Hippocampal formation (tissue), 2 donors: ENCODE results near the gene CTNNA3.
A peak's percentile ranks its signal among the peaks of the same experiment; 100 is the strongest.
"Not testable (repeated sequence)": the region's sequence is repeated elsewhere in the genome, so short reads cannot be mapped to it uniquely, and the experiment has no call there.

Source experiments
- DNase-seq, 2 donors: peaks; one replicate each; lab custom pipeline; 2025; lab: John Stamatoyannopoulos, UW

Gene CTNNA3

DNA sequence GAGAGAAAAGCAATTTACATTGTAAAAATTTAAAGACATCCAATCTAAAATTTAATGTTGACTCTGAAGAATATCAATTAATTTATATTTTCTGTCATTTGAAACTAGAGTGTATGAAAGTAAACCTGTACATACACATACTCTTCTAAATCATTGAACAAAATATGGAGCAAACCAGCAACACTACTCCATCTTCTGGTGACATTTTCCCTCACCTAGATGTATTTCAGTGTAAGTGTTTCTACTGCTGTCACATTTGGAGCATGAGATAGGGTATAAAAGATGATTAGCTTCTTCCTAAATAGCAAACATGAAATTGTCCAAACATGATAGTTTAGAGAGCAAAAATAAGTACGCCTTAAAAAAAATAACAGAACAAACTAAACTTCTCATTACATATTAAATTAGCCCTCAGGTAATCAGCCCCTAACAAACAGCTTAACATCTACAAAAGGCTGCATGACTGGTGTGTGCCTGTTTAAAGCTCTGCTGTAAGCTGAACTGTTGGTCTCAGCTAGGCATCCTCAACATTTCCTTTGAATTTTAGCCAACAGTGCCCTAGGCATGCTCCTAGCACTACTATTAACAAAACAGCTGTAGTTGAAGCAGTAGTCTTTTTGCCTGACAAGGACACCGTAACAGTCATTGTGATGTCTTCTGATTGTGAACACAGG is 189.8 kb downstream of the CTNNA3 start:
- DNase-seq = no peak

GRCh38 chr10:67492317-67493019 is 203.5 kb downstream of the CTNNA3 start:
- DNase-seq = no peak

GRCh38 chr10:67487906-67488619 is 207.9 kb downstream of the CTNNA3 start:
- no peak for DNase-seq

- no peak for DNase-seq
Measured at GRCh38 chr10:67487199-67487598, 208.8 kb downstream of the CTNNA3 start.

DNA sequence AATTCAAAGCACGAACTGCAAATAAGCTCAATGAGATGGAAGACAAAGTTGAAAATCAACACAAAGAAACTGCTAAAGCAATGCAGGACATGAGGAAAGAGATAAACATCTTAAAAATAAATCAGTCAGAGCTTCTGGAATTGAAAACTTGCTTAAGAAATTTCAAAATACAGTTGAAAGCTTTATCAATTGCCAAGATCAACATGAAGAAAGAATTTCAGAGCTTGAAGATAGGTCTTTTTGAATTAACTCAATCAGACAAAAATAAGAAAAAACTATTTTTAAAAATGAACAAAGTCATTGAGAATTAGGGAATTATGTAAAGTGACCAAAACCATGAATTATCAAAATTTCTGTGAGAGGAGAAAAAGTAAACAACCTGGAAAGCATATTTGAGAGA is 218.1 kb downstream of the CTNNA3 start:
- no peak for DNase-seq

GRCh38 chr10:67476201-67476600 is 219.8 kb downstream of the CTNNA3 start:
- DNase-seq = no peak

DNA sequence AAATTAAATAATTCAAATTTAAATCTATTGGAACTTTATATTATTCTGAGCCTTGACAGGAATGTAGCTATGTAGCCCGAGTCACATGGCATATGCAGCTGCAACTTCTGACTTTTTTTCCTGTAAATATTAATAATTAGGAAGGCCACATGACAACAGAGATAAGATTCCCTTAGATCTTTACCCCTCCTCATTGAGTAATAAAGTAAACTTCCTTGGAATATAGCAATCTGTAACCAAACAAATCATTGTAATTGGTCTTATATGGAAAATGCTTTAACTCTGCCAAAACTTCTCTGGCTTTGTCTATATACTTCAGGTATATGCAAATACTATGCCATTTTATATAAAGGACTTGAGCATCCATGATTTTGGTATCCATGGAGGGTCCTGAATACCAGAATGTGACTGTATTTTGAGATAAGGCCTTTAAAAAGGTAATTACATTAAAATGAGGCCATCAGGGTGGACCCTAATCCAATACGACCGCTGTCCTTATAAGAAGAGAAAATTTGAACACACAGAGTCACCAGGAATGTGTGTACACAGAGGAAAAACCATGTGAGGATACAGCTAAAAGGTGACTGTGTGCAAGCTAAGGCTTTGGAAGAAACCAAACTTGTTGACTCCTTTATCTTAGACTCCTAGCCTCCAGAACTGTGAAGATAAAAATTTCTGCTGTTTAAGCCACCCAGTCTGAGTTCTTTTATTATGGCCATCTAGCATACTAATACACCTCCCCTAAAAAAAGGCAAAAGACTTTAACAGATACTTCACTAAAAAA is 222.0 kb downstream of the CTNNA3 start:
- no peak for DNase-seq

DNA sequence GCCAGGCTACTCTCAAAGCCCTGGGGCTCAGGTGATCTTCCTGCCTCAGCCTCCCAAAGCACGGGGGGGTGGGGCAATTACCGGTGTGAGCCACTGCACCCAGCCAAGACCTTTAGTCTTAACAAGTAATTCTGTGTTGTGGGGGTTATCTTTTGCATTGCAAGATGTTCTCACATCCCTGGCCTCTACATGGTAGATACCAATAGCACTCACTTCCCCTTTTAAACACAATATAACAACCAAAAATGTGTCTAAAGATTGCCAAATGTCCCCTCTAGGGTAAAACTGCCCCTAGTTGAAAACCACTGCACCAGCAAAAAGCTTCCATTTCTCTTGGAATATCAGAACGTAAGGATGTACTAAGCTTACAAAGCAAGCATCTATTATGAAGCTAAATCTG is 225.0 kb downstream of the CTNNA3 start:
- DNase-seq = no peak

DNA sequence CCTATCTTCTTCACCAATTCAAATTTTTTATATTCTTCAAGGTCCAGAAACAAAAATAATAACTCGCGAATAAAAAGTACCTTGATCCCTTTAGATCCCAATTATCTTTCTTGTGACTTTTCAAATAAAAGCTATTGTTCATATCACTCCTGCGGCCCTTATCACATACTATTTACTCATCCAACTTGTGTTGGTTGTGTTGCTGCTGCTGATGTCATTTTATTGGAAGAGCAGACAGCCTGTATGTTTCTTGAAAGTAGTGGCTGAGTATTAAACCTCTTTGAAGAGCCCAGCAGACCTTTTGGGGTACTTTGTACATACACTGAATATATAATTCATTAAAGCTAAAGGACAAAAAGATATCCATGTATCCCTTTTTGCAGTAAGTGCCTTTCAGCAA is 231.7 kb downstream of the CTNNA3 start:
- DNase-seq = no peak

GRCh38 chr10:67452892-67453291 is 243.1 kb downstream of the CTNNA3 start:
- DNase-seq = no peak

GRCh38 chr10:67438605-67439304 is 257.2 kb downstream of the CTNNA3 start:
- peak in 1 of 2 donors; percentile 3 for DNase-seq

DNA sequence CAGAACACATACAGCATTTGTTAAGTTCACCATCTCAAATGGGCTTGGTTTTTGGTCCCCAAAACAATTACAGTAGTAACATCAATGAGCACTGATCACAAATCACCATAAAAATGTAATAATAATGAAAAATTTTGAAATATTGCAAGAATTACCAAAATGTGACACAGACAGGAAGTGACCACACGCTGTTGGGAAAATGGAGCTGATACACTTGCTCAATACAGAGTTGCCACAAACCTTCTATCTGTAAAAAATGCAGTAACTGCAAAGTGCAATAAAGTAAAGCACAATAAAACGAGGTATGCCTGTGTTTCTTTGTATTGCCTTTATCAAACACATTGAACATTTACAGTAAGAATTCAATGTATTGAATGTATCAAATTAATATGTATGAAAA is 262.7 kb downstream of the CTNNA3 start:
- DNase-seq = no peak

DNA sequence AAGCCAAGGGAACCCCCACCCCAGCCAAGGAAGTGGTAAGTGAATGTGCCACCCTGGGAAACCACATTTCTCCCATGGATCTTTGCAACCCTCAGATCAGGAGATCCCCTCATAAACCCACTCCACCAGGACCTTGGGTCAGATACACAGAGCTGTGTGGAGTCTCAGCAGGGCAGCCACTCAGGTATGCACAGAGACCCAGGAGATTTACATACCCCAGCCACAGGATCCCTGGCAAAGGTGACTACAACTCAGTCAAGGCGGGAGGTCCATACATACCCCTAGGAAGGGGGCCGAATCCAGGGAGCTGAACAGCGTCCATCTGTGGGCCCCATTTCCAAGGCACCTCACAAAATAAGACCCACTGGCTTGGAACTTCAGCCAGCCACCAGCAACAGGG is 293.4 kb downstream of the CTNNA3 start:
- no peak for DNase-seq

GRCh38 chr10:67401711-67402110 is 294.3 kb downstream of the CTNNA3 start:
- DNase-seq = no peak

DNA sequence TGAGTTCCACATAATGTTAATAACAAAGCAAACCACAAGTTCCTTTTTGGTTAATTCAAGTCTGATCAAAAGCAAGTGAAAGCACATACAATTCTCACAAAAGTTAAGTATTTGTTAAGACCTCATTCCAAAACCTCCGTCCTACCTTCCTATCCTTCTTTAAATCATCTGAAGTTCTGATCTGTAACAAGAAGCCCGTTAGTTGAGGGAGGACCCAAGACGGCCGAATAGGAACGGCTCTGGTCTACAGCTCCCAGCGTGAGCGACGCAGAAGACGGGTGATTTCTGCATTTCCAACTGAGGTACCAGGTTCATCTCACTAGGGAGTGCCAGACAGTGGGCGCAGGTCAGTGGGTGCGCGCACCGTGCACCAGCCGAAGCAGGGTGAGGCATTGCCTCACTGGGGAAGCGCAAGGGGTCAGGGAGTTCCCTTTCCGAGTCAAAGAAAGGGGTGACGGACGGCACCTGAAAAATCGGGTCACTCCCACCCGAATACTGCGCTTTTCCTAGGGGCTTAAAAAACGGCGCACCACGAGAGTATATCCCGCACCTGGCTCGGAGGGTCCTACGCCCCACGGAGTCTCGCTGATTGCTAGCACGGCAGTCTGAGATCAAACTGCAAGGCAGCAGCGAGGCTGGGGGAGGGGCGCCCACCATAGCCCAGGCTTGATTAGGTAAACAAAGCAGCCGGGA is 309.0 kb downstream of the CTNNA3 start:
- not testable (repeated sequence) for DNase-seq

GRCh38 chr10:67386260-67386659 is 309.7 kb downstream of the CTNNA3 start:
- DNase-seq = no peak

DNA sequence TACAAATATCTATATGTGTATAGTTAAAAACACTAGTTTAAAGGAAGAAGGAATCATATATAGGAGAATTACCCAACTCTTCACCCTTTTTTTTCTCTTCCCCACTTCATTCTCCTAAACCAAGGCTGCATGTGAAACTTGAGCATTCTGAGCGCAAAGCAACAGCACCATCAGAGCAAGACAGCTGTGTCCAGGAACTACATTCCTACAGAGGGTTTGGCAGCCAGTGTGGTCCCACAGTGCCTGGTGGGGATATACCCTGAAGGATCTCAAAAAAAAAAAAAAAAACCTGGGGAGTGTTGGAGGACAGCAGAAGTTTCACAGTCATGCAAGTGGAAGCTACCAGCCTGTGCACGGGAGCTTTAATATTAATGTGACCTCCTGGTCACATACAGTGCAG is 310.4 kb downstream of the CTNNA3 start:
- no peak for DNase-seq

DNA sequence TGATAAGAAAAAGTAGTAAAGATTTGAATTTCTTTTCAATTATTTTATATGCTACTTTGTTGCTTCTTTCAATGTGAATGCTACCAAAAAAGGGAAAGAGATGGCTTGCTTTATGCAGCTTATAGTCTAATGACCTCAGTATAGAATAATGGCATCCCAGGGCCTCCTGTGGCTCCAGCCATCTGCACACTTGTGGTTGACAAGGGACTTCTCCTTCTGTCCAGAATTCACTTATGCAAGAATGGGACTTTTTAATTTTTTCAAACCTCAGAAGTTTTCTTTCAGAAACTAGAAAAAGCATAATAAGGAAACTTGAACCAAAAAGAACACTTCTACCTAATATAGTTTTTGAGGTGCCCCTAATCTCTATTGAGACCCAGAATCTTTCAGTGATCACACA is 310.9 kb downstream of the CTNNA3 start:
- DNase-seq = no peak

DNA sequence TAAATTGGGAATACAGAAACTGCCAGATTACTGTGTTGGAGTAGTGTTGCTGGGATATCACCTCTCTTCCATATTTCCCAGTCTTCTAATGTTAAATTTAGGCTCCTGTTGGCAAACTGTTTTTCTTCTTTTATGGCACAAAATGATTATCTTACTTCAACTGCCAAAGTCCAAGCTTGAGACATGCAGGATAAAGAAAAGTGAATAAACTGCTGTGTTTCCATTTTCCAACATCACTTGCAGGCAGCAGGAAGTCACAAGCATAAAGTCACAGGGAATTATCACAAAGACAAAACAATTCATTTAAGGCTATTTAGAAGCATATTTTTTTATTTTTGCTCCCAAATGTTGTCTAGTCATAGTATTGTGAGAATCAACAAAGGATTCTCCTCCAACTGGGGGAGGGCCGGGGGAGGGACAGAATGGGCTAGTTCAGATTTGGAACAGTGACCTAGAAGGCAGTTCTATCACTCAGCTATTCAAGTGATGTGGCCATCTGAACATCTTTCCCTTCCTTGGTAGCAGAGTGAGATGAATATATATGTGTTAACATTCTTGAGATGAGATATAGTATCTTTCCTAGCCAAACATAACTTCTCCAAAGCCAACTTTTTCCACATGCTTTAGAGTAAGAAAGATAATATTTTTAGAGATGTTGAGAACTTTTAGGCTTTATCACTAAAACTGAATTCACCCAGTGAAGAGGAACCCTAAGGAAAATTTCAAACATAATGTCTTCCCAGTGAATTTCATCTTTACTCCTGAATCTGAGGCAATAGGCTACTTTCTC is 364.7 kb downstream of the CTNNA3 start:
- no peak for DNase-seq
